GM12801 (cell line): ENCODE measurements around the gene C16orf74.

ENCODE experiments used
- TF ChIP-seq, protein P1 (sequence below): IDR thresholded peaks from one replicate; pipeline ENCODE4 v1.5.1; 2011; ENCODE audit warnings: control low read depth; ENCODE audit not compliant: insufficient read length; ENCODE audit errors: extremely low read depth

C16orf74 gene

DNA sequence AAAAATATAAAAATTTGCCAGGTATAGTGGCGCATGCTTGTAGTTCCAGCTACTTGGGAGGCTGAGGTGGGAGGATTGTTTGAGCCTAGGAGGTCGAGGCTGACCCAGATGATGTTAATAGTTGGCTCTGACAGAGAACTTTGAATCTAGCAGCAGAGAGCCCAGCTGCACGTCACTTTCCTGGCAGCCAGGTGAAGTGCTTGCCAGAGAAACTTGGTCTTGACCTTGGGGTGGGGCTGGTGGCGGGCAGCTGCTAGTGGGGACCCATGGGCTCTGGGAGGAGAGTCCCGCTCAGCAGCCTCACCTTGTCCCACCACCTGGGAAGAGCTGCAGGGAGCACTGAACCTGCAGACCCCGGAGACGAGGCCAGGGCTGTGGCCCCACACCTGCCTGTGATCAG, 3.1 kb upstream of the C16orf74 start:
- TF ChIP-seq, protein P1, sequence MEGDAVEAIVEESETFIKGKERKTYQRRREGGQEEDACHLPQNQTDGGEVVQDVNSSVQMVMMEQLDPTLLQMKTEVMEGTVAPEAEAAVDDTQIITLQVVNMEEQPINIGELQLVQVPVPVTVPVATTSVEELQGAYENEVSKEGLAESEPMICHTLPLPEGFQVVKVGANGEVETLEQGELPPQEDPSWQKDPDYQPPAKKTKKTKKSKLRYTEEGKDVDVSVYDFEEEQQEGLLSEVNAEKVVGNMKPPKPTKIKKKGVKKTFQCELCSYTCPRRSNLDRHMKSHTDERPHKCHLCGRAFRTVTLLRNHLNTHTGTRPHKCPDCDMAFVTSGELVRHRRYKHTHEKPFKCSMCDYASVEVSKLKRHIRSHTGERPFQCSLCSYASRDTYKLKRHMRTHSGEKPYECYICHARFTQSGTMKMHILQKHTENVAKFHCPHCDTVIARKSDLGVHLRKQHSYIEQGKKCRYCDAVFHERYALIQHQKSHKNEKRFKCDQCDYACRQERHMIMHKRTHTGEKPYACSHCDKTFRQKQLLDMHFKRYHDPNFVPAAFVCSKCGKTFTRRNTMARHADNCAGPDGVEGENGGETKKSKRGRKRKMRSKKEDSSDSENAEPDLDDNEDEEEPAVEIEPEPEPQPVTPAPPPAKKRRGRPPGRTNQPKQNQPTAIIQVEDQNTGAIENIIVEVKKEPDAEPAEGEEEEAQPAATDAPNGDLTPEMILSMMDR, result no peak

DNA sequence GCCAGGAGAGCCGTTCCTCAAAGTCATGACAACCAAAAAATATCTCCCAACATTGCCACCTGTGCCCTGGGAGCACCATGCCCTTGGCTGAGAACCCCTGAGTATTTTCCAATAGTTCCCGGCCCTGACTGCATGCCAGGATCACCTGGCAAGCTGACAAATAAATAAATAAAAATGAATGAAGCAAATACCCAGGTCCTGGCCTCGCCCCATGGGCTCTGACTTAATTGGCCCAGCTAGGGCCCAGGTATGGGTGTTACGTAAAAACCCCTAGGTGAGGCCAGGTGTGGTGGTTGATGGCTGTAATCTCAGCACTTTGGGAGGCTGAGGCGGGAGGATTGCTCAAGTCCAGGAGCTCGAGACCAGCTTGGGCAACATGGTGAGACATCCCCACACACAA, 2.7 kb upstream of the C16orf74 start:
- TF ChIP-seq, protein P1, result no peak

DNA sequence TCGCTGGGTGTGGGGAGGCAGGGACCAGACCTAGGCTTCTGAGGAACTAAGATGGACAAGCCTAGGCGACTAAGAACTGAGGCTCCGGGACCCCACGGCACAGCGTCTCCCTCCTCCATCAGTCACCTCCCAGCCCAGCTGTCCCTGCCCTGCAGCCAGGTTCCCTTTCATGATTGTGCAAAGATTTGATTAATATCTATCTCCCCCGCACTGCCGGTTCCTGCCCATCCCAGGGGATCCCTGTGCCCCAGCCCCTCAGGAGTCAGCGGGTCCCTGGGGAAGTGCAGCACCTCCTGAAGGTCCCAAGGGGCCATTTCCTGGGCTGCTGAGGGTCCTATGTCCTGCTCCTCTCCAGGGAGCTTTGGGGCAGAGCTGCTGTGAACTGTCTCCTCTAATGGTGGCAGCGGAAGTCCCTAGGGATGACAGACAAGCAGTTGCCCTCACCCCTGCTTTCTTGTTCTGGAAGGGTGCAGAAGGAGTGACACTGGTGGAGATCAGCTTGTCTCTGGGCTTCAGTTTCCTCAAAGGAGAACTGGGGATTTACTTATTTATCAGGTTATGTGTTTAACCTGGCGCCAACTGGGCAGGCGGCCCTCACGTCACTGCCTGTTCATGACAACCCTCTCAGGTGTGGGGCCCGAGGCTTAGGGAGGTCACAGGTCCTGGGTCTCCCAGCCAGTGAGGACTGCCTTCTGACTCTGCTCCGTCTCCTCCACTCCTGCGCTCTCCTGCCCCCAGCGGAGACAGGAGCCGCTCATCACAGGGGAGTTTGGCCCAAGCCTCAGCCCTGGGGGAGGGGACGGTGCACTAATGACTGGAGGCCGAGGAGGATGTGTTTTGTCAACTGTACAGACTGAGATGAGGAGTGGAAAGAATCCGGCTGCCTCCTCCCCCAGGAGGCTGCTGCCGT, 1.9 kb upstream of the C16orf74 start:
- TF ChIP-seq, protein P1, result no peak

DNA sequence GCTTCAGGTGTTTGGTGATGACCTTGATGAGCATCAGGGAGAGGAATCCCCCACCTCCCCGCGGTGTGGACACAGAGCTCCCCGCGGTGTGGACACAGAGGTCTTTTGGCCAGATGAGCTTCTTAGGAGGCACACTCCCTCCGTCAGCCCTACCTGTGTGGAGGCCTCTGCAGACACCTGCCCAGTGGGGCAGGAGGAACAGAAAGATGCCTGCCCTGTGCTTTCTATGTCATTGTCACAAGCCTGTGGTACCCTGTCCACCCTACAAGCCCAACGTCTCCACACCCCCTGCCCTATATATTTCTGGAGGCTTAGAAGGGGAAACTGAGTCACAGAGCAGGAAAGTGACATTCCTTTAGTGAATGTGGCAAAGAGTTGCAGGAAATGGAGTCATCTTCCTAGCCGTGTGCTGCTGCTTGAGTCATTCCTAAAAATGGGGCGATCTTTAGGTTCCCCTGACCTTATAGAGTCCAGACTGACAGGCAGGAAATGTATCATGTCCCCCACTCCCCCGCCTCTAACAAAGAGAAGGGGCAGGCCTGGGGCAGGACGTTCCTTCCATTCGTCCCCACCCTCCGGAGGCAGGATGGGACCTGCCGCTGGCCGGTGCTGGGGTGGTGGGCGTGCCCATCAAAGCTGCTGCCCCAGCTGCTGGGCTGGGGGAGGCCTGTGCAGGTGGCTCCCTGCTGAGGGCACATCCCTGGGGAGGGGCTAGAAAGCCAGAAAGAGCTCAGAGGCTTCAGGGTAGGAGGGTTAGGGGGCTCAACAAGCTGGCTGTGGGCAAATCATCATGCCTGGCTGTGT, 1.0 kb upstream of the C16orf74 start:
- TF ChIP-seq, protein P1, result no peak

DNA sequence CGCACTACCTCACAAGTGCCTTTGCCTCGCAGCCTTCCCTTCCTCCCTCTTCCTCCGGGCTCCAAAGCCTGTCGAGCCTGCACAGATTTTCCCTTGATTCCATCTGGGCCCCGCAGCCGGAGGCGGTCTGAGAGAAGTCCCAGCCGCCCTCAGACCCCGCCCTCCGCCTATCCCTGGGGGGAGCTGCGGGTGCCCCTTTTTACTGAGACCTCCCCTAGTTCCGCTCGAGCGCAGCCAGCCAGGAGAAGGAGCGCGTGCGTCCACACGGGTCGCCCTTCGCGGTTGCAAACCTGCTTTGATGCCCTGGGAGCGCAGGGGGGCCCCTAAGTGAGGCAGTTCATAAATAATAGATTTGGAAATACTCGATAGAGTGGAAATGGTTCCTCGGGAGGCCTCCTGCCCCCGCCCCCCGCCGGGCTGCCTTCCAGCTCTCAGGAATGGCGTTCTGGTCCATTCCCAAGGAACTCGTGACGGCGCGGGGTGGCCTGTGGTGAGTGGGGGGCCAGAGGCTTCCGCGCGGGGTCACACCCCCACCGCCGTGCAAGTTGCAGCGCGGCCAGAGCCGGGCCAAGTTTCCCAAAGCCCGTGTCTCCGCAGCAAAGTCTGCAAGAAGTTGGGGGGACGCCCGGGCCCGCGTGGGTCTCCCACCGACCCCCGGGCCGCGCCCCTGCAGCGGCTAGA, 610 bp downstream of the C16orf74 start:
- TF ChIP-seq, protein P1, result no peak

DNA sequence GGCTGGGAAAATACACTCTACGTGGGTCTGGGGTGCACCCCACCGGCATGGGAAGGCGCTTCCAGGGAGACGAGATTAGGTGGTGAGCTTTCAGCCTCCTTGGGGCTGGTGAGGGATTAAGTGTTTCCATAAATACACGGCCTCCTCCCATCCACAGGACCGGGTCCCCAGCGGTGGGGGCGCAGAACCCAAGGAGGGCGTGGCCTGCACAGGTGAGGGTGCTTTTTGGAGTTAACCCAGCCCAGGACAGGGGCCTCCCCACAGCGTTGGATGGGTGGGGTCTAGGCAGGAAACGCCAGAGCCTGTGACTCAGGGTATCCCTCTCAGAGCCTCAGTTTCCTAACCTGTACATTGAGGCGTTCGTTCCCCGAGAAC, 1.1 kb downstream of the C16orf74 start:
- TF ChIP-seq, protein P1, result no peak
